ENCODE results near the gene MYPN.
"Not testable (repeated sequence)": the region's sequence is repeated elsewhere in the genome, so short reads cannot be mapped to it uniquely, and the experiment has no call there.

Gene MYPN

DNA sequence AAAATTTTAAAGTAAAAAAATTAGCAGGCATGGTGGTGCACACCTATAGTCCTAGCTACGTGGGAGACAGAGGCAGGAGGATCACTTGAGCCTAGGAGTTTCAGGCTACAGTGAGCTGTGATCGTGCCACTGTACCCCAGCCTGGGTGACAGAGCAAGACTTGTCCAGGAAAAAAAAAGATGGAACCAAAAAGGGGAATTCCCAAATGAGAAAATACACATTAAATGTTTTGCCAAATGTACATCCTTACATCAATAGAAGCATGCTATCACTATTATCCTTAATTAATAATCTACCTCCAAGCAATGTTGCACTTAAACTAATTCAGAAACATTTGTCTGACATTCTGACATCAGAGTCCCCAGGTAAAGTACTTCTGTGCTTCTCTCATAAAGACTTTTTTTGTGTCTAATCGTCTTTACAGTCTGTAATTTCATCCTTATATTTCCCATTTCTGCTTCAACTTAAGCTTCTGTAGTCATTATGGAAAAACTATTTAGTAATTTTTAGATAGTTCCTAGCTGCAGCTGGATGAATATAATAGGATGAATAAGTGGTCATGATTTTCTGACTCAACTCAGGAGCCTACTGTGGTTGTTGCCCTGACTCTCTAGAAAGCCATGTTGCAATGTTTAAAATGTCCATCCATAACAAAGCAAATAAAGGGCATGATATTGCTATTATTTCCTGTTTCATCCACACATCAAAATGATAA is 57.7 kb downstream of the MYPN start:
- in situ Hi-C loops (cut with MboI; ENCODE audit: low sequenced_read_pairs) = no loop called here

DNA sequence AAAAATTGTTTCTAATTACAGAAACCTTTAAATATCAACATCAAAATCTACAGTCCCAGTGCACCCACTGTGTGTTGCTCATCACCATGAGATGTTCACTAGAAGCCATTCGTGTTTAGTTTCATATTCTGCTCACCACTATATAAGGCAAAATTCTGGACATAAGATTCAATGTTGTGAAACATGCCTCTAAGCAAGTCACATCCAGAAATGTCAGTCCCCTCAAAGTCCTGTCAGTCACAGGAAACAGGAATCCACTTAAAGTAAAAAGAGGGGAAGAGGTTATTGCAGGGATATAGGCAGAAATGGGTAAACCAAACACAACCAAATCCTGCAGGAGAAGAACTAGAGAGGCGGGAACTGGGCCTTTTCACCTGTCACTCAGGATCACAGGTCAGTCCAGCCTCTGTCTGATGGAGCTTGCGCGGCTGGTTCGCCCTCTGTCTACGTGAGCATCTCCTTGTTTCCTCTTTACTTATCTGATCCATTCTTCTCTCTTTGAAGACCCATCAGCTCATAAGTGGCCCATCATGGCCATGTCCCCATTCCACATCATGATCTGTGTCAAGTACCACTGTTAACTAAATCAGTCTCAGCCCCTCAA is 58.4 kb downstream of the MYPN start:
- in situ Hi-C loops (cut with MboI; ENCODE audit: low sequenced_read_pairs) = no loop called here

DNA sequence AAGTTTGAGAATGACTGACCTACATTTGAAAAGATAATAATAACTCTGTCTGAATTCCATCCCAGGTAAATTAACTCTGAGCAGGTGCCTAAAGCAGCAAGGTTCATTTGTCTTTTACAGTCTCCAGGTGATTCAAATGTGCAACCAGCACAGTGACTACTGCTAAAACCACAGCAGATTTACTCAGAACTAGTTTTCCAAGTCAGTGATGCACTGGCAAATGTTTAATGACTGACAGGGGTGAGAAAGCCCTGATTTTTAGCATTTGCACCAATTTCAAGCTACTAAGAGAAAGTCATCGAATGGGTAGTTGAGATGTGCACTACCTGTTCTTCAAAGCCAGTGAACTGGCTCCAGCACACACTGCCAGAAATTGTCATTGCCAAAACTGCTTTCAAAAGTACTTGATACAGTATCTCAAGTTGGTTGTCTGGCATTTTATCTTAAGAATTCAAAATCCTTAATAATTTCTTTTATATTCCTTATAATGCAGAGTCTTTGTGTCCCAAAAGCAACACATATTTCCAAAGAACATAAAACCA is 62.3 kb downstream of the MYPN start:
- in situ Hi-C loops (cut with MboI; ENCODE audit: low sequenced_read_pairs) = no loop called here

DNA sequence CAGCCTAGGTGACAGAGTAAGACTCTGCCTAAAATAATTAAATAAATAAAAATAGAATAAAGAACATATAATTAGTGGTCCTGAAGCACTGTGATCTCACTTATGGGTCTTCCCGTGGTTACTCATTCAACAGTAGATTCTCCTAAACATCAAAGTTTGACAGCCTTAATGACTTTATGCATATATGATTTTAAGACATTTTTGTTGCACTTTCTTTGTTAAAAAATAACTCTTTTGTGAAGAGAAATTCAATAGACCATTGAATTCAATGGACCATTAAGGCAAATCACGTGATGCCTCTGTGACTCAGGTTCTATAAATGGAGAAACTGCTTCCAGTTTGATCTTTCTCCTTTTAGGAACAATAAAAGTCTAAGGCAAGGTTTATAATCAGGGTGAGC is 63.0 kb downstream of the MYPN start:
- in situ Hi-C loops (cut with MboI; ENCODE audit: low sequenced_read_pairs) = no loop called here

DNA sequence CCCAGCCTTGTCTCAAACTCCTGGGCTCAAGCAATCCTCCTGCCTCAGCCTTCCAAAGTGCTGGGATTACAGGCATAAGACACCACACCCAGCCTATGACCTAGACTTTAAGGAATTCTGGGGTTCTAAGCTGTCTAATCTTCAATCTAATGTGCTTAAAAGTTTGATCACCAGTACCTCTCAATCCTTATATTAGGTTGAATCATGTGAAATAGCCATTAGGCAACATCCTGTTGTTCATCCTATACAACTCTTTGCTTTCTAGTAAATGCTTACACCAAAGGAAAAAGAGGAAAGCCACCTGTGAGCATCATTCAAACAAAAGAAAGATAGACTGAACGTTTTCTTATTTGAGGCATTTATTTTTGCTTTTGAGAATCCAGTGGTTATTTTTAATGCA is 66.7 kb downstream of the MYPN start:
- in situ Hi-C loops (cut with MboI; ENCODE audit: low sequenced_read_pairs) = no loop called here

DNA sequence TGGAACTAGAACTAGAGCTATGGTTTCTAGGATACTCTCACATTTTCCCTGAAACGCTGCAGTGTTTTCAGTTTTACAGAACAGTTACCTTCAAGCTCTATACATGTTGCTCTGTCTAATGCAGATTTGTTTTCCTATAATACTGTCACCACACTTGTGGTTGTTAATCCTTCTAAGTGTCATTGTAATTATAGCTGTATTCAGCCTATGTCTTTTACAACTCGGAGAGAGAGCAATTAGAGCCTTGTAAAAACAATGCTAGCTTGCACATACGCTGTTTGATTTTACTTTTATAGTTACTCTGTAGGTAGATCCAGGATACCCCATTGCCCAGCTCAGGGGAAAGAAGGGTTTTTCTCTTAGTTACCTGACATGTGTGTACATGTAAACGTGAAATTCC is 67.5 kb downstream of the MYPN start:
- in situ Hi-C loops (cut with MboI; ENCODE audit: low sequenced_read_pairs) = no loop called here

DNA sequence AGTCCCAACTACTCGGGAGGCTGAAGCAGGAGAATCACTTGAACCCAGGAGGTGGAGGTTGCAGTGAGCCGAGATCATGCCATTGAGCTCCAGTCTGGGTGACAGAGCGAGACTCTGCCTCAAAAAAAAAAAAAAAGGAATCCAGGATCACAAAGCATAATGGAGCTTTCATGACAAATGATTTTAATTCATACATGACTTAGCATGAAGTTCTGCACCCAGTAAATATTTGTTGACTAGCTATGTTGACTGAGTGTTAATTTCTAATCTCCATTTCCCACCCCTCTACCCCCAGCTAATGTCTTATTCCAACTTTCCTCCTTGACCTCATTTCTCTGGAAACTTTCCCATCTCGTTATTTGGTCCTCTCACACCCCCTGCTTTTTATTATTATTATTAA is 69.3 kb downstream of the MYPN start:
- in situ Hi-C loops (cut with MboI; ENCODE audit: low sequenced_read_pairs) = no loop called here

DNA sequence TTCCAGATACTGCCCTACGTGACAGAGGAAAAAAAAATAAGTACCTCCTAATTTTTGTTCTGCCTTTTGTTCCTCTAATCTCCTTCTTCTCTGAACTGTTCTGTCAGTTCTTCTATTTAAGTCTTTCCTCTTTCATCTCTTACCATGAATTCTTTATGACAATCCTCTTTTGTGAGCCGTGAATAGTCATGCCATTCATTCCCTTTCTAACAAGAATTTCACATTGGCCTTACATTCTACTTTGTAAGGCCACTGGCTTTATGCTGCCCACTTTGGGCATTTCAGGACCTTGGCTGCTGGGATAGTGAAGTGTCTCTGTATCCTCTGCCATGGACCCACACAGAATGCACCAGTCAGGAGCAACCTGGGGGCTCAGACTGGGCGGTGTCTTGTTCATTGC is 69.7 kb downstream of the MYPN start:
- in situ Hi-C loops (cut with MboI; ENCODE audit: low sequenced_read_pairs) = no loop called here

DNA sequence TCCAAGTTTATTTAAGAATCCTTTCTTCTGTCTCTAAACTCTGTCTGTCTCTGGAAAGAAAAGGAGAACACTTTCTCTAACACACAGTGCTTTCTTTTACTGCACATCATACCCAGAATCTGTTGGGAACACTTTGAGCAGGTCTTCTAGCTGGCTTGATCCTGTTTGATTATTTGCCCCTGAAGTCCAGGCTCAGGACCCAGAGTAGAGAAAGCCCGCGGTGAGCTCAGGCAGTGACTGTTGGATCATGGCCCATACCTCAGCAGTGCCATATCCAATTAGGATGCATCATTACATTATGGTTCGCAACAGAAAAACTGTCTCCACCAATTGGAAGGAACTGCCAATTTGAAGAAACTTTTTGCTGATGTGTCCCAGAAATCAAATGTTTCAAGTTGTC is 71.2 kb downstream of the MYPN start:
- in situ Hi-C loops (cut with MboI; ENCODE audit: low sequenced_read_pairs) = no loop called here

DNA sequence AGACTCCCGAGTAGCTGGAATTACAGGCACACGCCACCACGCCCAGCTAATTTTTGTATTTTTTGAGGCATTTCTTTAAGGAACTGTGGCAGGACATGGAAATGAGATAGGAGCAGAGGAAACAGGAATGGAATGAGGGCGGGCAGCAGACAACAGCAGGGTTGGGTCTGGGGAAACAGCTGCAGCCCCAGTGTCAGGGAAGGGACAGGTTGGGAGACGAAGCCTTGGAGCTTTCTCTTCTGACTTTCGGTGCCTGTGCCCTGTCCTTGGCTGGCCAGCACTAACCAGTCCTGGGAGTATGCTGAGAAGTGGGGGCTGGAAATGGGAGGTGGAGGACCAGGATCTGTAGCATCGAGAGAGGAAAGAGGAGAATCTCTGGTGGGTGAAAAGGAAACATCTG is 75.3 kb downstream of the MYPN start:
- in situ Hi-C loops (cut with MboI; ENCODE audit: low sequenced_read_pairs) = no loop called here

DNA sequence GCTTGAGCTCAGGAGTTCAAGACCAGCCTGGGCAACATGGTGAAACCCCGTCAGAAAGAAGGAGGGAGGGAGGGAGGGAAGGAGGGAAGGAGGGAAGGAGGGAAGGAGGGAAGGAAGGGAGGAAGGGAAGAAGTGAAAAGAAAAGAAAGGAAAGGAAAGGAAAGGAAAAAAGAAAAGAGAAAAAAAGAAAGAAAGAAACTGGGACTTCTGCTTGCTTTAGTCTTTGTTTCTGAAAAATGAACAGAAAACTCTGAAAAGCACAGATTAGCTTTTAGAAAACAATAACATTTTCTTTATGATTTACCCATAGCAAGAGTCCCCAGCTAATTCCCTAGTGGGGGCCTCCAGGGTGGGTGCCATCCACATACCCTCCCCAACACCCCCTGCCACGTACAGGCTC is 75.8 kb downstream of the MYPN start:
- in situ Hi-C loops (cut with MboI; ENCODE audit: low sequenced_read_pairs) = no loop called here

DNA sequence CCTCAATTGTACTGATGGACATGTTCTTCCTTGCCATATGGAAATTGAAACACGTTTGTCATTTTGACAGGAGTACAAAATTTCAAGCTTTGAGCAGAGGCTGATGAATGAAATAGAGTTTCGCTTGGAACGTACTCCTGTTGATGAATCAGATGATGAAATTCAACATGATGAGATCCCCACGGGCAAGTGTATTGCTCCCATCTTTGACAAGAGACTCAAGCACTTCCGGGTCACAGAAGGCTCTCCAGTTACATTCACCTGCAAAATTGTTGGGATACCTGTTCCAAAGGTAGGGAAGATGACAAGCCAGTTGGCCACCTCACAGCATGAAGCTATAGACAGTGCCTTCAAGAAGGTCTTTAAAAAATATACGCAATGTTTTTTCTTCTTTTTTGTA is 79.5 kb downstream of the MYPN start:
- in situ Hi-C loops (cut with MboI; ENCODE audit: low sequenced_read_pairs) = no loop called here

DNA sequence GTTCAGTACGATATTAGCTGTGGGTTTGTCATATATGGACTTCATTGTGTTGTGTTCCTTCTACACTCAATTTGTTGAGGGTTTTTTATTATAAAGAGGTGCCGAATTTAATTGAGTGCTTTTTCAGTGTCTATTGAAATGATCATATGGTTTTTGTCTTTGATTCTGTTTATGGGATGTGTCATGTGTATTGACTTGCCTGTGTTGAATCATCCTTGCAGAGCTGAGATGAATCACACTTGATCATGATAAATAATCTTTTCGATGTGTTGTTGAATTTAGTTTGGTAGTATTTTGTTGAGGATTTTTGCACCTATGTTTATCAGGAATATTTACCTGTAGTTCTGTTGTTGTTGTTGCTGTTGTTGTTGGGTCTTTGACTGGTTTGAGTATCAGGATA is 82.8 kb downstream of the MYPN start:
- in situ Hi-C loops (cut with MboI; ENCODE audit: low sequenced_read_pairs) = no loop called here

DNA sequence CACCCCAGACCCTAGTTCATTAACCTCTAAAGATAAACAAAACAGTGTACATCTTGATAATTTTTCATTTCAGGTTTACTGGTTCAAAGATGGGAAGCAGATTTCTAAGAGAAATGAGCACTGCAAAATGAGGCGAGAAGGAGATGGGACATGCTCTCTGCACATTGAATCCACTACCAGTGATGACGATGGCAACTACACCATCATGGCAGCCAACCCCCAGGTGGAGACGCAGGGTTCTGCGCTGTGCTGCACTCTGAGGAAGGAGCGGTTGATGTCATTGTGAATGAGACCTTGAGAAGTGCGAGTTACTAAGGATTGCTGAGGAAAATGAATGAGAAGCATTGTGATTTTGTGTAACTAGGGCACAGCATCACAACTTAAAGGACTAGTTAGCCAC is 85.0 kb downstream of the MYPN start:
- in situ Hi-C loops (cut with MboI; ENCODE audit: low sequenced_read_pairs) = no loop called here

DNA sequence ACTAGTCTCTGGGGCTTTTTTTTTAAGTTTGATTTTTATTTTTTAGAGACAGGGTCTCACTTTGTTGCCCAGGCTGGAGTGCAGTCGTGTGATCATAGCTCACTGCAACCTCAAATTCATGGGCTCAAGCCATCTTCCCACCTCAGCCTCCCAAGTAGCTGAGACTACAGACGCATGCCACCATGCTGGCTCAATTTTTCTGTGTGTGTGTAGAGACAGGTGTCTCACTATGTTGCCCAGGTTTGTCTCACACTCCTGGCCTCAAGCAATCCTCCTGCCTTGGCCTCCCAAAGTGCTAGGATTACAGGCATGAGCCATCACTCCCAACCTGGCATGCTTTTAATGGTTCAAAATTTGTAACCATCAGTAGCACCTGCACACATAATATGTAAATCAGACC is 86.5 kb downstream of the MYPN start:
- in situ Hi-C loops (cut with MboI; ENCODE audit: low sequenced_read_pairs) = not testable (repeated sequence)

DNA sequence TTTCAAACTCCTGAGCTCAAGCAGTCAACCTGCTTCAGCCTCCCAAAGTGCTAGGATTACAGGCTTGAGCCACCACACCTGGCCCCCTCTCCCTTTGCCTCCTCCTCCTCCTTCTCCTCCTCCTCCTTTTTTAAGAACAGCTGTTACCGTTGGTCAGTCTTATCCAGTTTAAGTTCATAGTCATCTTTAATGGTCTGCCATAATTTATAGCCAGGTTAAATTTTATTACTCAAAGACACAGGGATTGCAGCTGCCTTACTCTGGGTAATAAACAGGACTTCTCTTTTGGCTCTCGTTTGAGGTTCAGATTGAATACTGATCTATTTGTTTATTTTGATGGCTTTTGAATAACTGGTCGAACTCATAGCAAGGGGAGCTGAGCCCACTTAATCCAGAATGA is 87.4 kb downstream of the MYPN start:
- in situ Hi-C loops (cut with MboI; ENCODE audit: low sequenced_read_pairs) = no loop called here

DNA sequence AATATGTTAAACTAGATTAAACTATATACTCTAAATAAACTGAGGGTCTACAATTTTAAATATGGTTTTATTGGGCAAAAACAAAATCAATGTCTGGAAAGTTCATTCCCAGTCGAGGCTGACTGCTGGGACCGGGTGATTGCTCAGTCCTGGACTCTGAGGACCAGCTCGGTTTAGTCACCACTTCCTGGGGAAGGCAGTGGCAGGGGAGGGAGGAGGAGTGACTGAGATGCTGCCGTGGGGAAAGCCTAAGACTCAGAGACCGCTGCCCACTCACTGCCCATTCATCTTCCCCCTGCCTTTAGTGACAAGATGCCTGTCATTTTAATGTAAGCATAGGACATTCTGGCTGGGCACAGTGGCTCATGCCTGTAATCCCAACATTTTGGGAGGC is 93.7 kb downstream of the MYPN start:
- in situ Hi-C loops (cut with MboI; ENCODE audit: low sequenced_read_pairs) = no loop called here

DNA sequence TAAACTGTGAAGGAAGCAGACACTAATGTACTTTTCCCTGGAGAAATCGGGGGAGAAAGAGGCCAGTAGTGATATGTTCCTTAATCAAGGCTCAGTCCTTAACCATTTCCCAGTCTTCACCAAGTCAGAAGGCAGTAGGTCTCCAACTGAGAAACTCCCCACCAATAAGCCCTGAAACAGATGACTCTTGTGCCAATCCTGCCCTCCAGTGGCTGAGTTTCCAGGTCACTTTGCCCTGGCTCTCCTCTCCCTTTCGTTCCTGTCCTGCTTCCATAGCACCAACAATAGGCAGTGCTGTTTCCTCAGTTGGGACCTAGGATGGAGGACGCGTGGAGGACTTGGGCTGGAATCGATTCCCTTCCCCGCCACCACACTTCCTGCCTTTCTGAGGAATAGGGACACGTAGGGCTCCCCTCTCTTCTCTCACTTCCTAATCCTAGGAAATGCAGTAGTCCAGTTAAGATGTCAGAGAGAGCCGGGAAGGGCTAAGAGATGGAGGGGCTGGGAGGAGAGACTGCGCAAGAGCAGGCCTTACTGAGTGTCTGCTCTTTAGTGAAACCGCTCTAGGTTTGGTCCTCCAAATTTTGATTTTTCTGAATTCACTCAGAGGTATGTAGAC is 99.2 kb downstream of the MYPN start:
- in situ Hi-C loops (cut with MboI; ENCODE audit: low sequenced_read_pairs) = no loop called here

DNA sequence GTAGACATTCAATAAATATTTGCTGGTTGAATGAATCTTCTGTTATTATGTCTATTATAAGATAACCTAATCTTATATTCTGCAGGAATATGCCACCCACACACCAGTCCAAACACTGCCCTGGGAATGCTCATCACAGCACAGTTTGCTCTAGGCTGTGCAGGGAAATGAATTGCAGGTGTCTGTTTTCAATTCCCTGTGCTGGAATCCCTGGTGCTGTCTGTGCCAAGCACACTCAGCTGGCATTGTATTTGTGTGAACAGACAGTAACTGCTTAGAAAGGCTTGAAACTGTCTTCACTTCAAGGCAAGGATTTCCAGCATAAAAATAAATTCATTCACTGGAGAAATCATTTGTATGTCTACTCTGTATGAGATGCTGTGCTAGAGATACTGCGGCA is 102.4 kb downstream of the MYPN start:
- in situ Hi-C loops (cut with MboI; ENCODE audit: low sequenced_read_pairs) = loop anchor here (10.0 kb wide), 1 partner anchor 683 kb away; no protein-coding TSS in a partner anchor

DNA sequence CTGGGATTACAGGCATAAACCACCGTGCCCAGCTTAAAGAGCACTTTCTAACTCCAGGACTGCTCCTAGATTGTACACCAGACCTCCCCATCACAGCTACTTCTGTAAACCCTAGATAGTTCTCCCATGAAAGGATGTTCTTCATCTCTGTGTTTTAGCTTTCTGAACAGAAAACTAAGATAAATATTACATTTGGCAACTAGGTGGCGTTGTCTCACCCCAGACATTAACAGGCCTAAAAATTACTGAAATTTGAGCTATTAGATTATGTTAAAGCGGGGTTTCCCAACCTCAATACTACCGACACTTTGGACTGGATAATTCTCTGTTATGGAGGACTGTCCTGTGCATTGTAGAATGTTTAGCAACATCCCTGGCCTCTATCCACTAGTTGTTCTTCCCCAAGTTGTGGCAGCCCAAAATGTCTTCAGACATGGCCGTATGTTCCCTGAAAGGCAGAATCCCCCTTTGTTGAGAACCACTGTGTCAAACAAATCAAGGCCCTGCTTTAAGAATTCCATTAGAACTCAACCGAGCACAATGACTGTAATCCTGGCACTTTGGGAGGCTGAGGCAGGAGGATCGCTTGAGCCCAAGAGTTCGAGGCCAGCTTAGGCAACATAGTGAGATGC is 103.5 kb downstream of the MYPN start:
- in situ Hi-C loops (cut with MboI; ENCODE audit: low sequenced_read_pairs) = loop anchor here (10.0 kb wide), 1 partner anchor 682 kb away; no protein-coding TSS in a partner anchor

DNA sequence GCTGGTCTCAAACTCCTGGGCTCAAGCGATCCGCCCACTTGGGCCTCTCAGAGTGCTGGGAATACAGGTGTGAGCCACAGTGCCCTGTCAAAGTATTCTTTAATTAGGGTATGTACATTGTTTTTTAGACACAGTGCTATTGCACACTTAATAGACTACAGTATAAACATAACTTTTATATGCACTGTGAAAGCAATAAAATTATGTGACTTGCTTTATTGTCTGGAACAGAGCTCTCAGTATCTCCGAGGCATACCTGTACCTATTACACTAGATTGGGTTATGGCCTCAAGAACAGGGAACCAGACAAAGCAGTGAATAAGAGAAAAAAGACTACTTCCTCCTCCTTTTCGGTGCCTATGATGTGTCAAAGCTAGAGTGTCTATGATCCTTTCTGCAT is 109.5 kb downstream of the MYPN start:
- in situ Hi-C loops (cut with MboI; ENCODE audit: low sequenced_read_pairs) = loop anchor here (10.0 kb wide), 1 partner anchor 676 kb away; no protein-coding TSS in a partner anchor

DNA sequence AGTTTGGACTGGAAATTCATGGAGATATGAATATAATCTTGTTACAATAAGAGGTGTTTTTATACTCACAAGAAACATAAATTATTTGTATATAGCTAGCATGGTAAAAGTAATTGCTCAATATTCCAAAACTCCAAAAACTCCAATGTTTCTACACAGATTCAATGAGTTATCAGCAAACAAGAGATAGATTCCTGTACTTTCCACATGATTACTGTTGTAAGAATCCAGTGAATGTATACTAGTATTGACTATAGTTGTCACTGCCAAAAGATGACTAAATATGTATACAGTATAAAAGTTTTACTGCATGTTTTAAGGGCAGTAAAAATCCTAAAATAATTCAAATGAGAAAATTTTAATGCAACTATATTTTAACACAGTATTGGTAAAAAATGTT is 111.9 kb downstream of the MYPN start:
- in situ Hi-C loops (cut with MboI; ENCODE audit: low sequenced_read_pairs) = no loop called here

All from HL-60/S4 (cell line).